K562 (cell line): ENCODE results near the gene FN1. TPM values are rescaled to one million over a fixed set of nuclear protein-coding genes. Genes with fewer than 3 reads are reported as not detected.

Source experiments
- ATAC-seq: fragments of 200-7000 bp; cut with Tn5 transposase; 3 replicates; pipeline ENCODE4 v1.9.1; 2020; ENCODE audit warnings: moderate library complexity
- BruUV-seq: library from RNA; stranded (reverse); fragments of 400-500 nt; replicated peaks from 2 replicates; lab custom pipeline; 2021; lab: Mats Ljungman, UMichigan
- CTCF ChIA-PET: fragments of 300-600 bp; formaldehyde crosslinking; extraction: SDS; loops from one replicate; lab custom pipeline; 2021; ENCODE audit warnings: low intra/inter-chr PET ratio; lab: Yijun Ruan, JAX
- POLR2A ChIA-PET: fragments of 300-600, 350-650 bp; sonication (Branson Sonifier 250); formaldehyde crosslinking; extraction: SDS; loops from one replicate; lab custom pipeline; 2021; ENCODE audit warnings: antibody characterized with exemption, inconsistent platforms; lab: Yijun Ruan, JAX
- DNase-seq, 4 experiments: peaks; one replicate each; pipeline versions ENCODE4 v3.0.0 to v3.0.0-alpha.2; 2011 to 2018; ENCODE audit warnings: low spot score in 3 of 4, mixed read lengths in 3 of 4; ENCODE audit errors: extremely low read depth in 1 of 4
- FAIRE-seq: peaks from 2 replicates; lab custom pipeline; 2011; peaks lifted over from hg19 to GRCh38; lab: Jason Lieb, UNC
- H2AFZ ChIP-seq: 2 replicates; pipeline ENCODE4 v1.6.0; 2011; ENCODE audit warnings: low read depth, low read length, control low read depth, inconsistent platforms
- H3K27ac ChIP-seq: fragments of 200-600 bp; 3 replicates; pipeline ENCODE4 v1.8.0; 2011; ENCODE audit warnings: low read depth, mild to moderate bottlenecking, control low read depth, inconsistent platforms, low read length, moderate library complexity, mixed read lengths; ENCODE audit errors: extremely low read depth
- H3K27me3 ChIP-seq, 2 experiments: fragments of 300-600 bp in 1 of 2; 2 replicates in 1 of 2; 3 replicates in 1 of 2; pipeline versions ENCODE4 v1.6.0 to v1.8.0; 2011; ENCODE audit warnings: inconsistent platforms in 2 of 2, low read length in 2 of 2, mild to moderate bottlenecking in 1 of 2, mixed read lengths in 1 of 2, moderate library complexity in 1 of 2; ENCODE audit not compliant: control insufficient read depth in 2 of 2, insufficient read depth in 2 of 2
- H3K36me3 ChIP-seq: fragments of 300-600 bp; 3 replicates; pipeline ENCODE4 v1.8.0; 2011; ENCODE audit warnings: mild to moderate bottlenecking, low read length, inconsistent platforms; ENCODE audit not compliant: control insufficient read depth, insufficient read depth
- H3K4me1 ChIP-seq, 2 experiments: fragments of 200-600 bp in 1 of 2; replicated peaks in 1 of 2; 2 replicates in 1 of 2; 3 replicates in 1 of 2; pipeline versions ENCODE4 v1.5.1 to v1.8.0; 2011; ENCODE audit warnings: inconsistent platforms in 2 of 2, low read length in 2 of 2, mild to moderate bottlenecking in 1 of 2, mixed read lengths in 1 of 2, moderate library complexity in 1 of 2; ENCODE audit not compliant: control insufficient read depth in 2 of 2, insufficient read depth in 2 of 2
- H3K4me2 ChIP-seq: 2 replicates; pipeline ENCODE4 v1.6.1; 2011; ENCODE audit warnings: low read length, control low read depth, inconsistent platforms, mixed read lengths; ENCODE audit not compliant: insufficient read depth
- H3K4me3 ChIP-seq: fragments of 200-600 bp; sonication (generic), shearing (Covaris generic); 2 replicates; pipeline ENCODE4 v1.5.1; 2016; ENCODE audit warnings: control low read depth, inconsistent platforms
- H3K79me2 ChIP-seq: fragments of 200-600 bp; 3 replicates; pipeline ENCODE4 v1.8.0; 2011; ENCODE audit warnings: low read length, inconsistent platforms; ENCODE audit not compliant: control insufficient read depth, insufficient read depth
- H3K9ac ChIP-seq, 2 experiments: 2 replicates each; pipeline versions ENCODE4 v1.6.0 to v1.6.1; 2011; ENCODE audit warnings: low read depth in 2 of 2, low read length in 2 of 2, control low read depth in 1 of 2, inconsistent platforms in 1 of 2, mild to moderate bottlenecking in 1 of 2, mixed read lengths in 1 of 2; ENCODE audit not compliant: insufficient read depth in 1 of 2
- H3K9me1 ChIP-seq: one replicate; pipeline ENCODE4 v1.6.0; 2011; ENCODE audit warnings: inconsistent platforms, mild to moderate bottlenecking, low read length, moderate library complexity; ENCODE audit not compliant: control insufficient read depth, insufficient read depth
- H3K9me3 ChIP-seq: replicated peaks from 2 replicates; pipeline ENCODE4 v1.5.1; 2011; ENCODE audit warnings: low read depth, low read length, inconsistent platforms; ENCODE audit not compliant: control insufficient read depth, insufficient read depth
- H4K20me1 ChIP-seq: replicated peaks from 2 replicates; pipeline ENCODE4 v1.6.1; 2011; ENCODE audit warnings: low read length, inconsistent platforms, mixed read lengths; ENCODE audit not compliant: control insufficient read depth, insufficient read depth
- FOXJ2 ChIP-seq: fragments of 200-800 bp; sonication (Bioruptor generic); IDR thresholded peaks from 2 replicates; pipeline ENCODE4 v1.6.1; 2016; ENCODE audit warnings: missing genetic modification characterization, missing compliant biosample characterization
- MCM2 ChIP-seq: fragments of 450-650 bp; IDR thresholded peaks from 2 replicates; pipeline ENCODE4 v1.6.1; 2017; ENCODE audit warnings: low read depth, mild to moderate bottlenecking
- NR3C1 ChIP-seq: sonication (generic); formaldehyde crosslinking; IDR thresholded peaks from 2 replicates; pipeline ENCODE4 v1.8.1; 2022; ENCODE audit warnings: missing genetic modification reagents
- RBM34 ChIP-seq: fragments of 200-400 bp; formaldehyde crosslinking; IDR thresholded peaks from 2 replicates; pipeline ENCODE4 v1.6.1; 2018; ENCODE audit warnings: low read length, borderline replicate concordance; ENCODE audit not compliant: insufficient read depth
- SLC30A9 ChIP-seq: fragments of 250-450 bp; sonication (Bioruptor Pico); IDR thresholded peaks from 2 replicates; pipeline ENCODE4 v1.8.0; 2022; ENCODE audit warnings: mild to moderate bottlenecking, moderate library complexity
- THRA ChIP-seq: fragments of 450-650 bp; IDR thresholded peaks from 2 replicates; pipeline ENCODE4 v1.6.1; 2017; ENCODE audit warnings: mild to moderate bottlenecking, moderate library complexity
- ZNF175 ChIP-seq: fragments of 200-800 bp; sonication (Bioruptor generic); IDR thresholded peaks from 2 replicates; pipeline ENCODE4 v1.6.1; 2016; ENCODE audit warnings: low read depth, mild to moderate bottlenecking, missing genetic modification characterization, missing compliant biosample characterization
- ZNF445 ChIP-seq: fragments of 250-450 bp; sonication (Bioruptor Pico); IDR thresholded peaks from 2 replicates; pipeline ENCODE4 v1.4.0; 2020; ENCODE audit warnings: low read depth, mild to moderate bottlenecking, moderate library complexity
- WGBS: fragments of 100-300 bp; shearing (Covaris generic); methylation state at CpG from one replicate; pipeline ENCODE4 v1.1.6; 2016; ENCODE audit warnings: low coverage, mixed read lengths; ENCODE audit not compliant: insufficient coverage; ENCODE audit errors: missing lambda C conversion rate; 5-methylcytosine and 5-hydroxymethylcytosine counted together
- in situ Hi-C: fragments of 300-500 bp; cut with MboI; formaldehyde crosslinking; loops from 4 replicates; pipeline ENCODE4 v1.15.0; 2018; ENCODE audit warnings: inconsistent platforms, mixed read lengths
- intact Hi-C: fragments of 100-400 bp; cut with micrococcal nuclease; formaldehyde crosslinking; loops from 2 replicates; pipeline ENCODE4 v1.14.2; 2022
- polyA plus RNA-seq, 8 experiments: library from polyadenylated mRNA; depleted of rRNA in 4 of 8; stranded (reverse) in 5 of 8; unstranded in 3 of 8; fragments of >200 nt; fragmentation: Nextera tagmentation in 2 of 8; fragmentation: Illumina TruSeq in 1 of 8; extraction: Ambion mirVana in 2 of 8; extraction: Trizol in 1 of 8; gene quantifications; 2 replicates each; pipeline versions ENCODE4 v1.2.1 to v1.2.3, GENCODE V29; 2011 to 2014; ENCODE audit warnings: inconsistent platforms in 1 of 8, missing spikeins in 1 of 8
- total RNA-seq, 7 experiments: library from RNA; depleted of rRNA in 6 of 7; stranded (reverse); fragments of >200 nt in 6 of 7; fragmentation: Illumina TruSeq in 2 of 7; extraction: Trizol in 2 of 7; gene quantifications; 2 replicates each; pipeline versions ENCODE4 v1.2.1 to v1.2.3, GENCODE V29; 2011 to 2021; ENCODE audit warnings: low replicate concordance in 1 of 7
- TF ChIP-seq, protein P1 (sequence below): fragments of 250-450 bp; sonication (Bioruptor Pico); IDR thresholded peaks from 2 replicates; pipeline ENCODE4 v1.5.0; 2021; ENCODE audit warnings: mild to moderate bottlenecking, moderate library complexity
- TF ChIP-seq, protein P2 (sequence below): fragments of 250-450 bp; sonication (Bioruptor Pico); IDR thresholded peaks from 2 replicates; pipeline ENCODE4 v1.5.0; 2022; ENCODE audit warnings: mild to moderate bottlenecking
- TF ChIP-seq, protein P3 (sequence below), 2 experiments: fragments of 200-800 bp in 1 of 2; sonication (Bioruptor generic) in 1 of 2; sonication (generic) in 1 of 2; formaldehyde crosslinking in 1 of 2; IDR thresholded peaks in 1 of 2; conservative IDR thresholded peaks in 1 of 2; 2 replicates each; pipeline versions ENCODE4 v1.5.0 to v1.6.1; 2016 to 2020; ENCODE audit warnings: missing compliant biosample characterization in 1 of 2, missing genetic modification characterization in 1 of 2, missing genetic modification reagents in 1 of 2

Gene FN1
- total and polyA plus RNA-seq, 9 of the 15 experiments (the other 6 are each of a cell fraction or from before 2014, with no cell fraction given): 7.4 to 19.1 (median 11.2) TPM

DNA sequence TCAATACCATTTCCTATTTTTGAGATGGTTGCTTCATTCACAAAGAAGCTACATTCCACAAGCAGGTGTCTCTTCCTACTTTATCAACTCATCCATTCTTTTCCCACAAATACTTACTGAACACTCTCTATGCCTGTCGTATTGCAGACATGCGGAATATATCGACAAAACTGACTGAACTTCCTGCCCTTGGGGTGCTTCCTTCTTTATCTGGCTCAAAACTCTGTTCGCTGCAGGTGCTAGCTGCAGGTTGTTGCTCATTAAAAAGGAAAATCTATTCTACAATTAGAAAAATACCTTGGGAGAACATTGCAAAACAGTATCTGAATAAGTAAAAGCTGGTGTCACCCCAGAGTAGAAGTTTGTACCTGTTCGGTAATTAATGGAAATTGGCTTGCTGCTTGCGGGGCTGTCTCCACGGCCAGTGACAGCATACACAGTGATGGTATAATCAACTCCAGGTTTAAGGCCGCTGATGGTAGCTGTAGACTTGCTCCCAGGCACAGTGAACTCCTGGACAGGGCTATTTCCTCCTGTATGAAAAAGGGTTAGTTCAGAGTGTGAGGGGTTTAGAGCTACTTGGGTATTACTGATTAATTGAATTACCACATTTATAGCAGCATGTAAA lies 52.1 kb downstream of the FN1 start:
- in situ Hi-C loops (no loop called here), intact Hi-C loops (no loop called here)
- Histone ChIP-seq H3K4me2 (no peak overlapping the region), H2AFZ (no peak overlapping the region), H3K4me1 (peaks cover 0 to 5% of the 10 kb centered on the region in 2 experiments; a peak in 2 of 5 replicates), H3K9me1 (no peaks in the 10 kb centered on the region), H3K27ac (no peak overlapping the region), H4K20me1 (no peaks in the 10 kb centered on the region), H3K9ac (no peak overlapping the region), H3K4me3 (no peak overlapping the region), H3K27me3 (no peaks in the 10 kb centered on the region), H3K79me2 (no peaks in the 10 kb centered on the region), H3K9me3 (no peaks in the 10 kb centered on the region), H3K36me3 (no peaks in the 10 kb centered on the region)
- BruUV-seq: no TSS peak
- FAIRE-seq (no peak), ATAC-seq (no peak), DNase-seq (no peak)
- POLR2A ChIA-PET: interaction anchor here (0.6 kb wide), 1 partner anchor 33 kb away, joined by 3 read pairs; no protein-coding TSS in a partner anchor
- 76% methylated on average over 8 of the region's 8 CpGs for WGBS
- CTCF ChIA-PET: no interaction called here
- TF ChIP-seq, protein P1, sequence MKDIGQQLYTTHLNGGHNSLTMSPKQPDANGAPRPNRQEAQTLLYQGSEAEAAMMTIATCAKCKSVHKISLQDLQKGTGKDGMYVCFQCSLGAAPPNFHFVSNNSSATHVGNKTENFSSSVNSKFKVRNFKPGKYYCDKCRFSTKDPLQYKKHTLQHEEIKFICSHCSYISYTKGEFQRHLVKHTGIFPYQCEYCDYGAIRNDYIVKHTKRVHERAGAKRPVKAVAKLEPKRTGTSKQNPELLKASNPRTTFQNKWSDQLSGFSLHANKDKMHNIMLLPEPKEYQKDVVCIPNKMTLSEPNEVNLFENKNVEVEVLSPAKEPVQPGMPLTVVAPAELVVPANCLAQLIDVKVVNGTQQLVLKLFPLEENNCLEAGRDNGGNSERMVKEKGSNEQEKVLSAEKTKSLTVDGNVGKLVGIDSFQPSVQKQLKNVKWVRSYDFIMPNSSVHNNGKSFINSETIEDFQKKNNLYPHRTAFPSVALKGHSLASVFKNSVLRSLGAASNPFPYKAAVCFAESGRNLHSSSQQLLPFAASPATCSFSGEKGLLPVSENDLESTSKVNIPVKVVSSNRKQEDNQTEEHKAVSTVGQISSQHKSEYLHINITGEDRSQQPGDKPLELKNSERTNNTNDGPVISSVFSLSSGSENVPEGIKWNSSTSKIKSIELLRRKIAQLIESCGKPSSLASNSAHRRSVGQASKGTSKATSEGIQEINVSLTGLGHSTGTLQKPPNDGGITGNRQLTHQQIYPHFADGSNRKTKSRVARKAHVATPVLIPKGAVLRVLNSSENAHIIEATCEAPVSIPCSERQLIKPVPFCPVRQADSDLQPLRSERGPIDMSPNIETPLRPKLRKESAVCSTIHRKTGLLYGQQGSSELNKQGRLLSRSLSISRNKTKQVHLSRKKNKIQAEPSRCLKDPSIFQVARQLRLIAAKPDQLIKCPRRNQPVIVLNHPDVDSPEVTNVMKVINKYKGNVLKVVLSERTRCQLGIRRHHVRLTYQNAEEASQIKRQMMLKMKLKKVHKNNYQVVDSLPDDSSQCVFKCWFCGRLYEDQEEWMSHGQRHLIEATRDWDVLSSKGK (CRISPR knock-in tag): no peak
- no peak for TF ChIP-seq FOXJ2 (tag)
- no peak for TF ChIP-seq SLC30A9 (CRISPR knock-in tag)
- no peak for TF ChIP-seq ZNF445
- no peak for TF ChIP-seq ZNF175 (CRISPR knock-in tag)
- no peak for TF ChIP-seq THRA
- no peak for TF ChIP-seq RBM34
- TF ChIP-seq, protein P2, sequence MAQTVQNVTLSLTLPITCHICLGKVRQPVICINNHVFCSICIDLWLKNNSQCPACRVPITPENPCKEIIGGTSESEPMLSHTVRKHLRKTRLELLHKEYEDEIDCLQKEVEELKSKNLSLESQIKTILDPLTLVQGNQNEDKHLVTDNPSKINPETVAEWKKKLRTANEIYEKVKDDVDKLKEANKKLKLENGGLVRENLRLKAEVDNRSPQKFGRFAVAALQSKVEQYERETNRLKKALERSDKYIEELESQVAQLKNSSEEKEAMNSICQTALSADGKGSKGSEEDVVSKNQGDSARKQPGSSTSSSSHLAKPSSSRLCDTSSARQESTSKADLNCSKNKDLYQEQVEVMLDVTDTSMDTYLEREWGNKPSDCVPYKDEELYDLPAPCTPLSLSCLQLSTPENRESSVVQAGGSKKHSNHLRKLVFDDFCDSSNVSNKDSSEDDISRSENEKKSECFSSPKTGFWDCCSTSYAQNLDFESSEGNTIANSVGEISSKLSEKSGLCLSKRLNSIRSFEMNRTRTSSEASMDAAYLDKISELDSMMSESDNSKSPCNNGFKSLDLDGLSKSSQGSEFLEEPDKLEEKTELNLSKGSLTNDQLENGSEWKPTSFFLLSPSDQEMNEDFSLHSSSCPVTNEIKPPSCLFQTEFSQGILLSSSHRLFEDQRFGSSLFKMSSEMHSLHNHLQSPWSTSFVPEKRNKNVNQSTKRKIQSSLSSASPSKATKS (CRISPR knock-in tag): no peak
- no peak for TF ChIP-seq MCM2
- TF ChIP-seq, protein P3, sequence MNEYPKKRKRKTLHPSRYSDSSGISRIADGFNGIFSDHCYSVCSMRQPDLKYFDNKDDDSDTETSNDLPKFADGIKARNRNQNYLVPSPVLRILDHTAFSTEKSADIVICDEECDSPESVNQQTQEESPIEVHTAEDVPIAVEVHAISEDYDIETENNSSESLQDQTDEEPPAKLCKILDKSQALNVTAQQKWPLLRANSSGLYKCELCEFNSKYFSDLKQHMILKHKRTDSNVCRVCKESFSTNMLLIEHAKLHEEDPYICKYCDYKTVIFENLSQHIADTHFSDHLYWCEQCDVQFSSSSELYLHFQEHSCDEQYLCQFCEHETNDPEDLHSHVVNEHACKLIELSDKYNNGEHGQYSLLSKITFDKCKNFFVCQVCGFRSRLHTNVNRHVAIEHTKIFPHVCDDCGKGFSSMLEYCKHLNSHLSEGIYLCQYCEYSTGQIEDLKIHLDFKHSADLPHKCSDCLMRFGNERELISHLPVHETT (CRISPR knock-in tag; conservative IDR thresholded peaks at IDR 0.05 in 1 of 2, IDR thresholded peaks at IDR 0.05 in 1 of 2): no peak
- no peak for TF ChIP-seq NR3C1
